GM21515 (cell line): ENCODE measurements around the gene LMO1.

Source experiments
- ATAC-seq: cut with Tn5 transposase; IDR thresholded peaks from one replicate; pipeline ENCODE4 v1.9.1; 2021; ENCODE audit not compliant: unreplicated experiment

Gene LMO1

GRCh38 chr11:8263769-8264410, at the start of gene LMO1:
TSS of gene LMO1 (minus strand) at chr11:8263878. CDS start at chr11:8263362, 516 bp downstream.
- ATAC-seq: no peak

GRCh38 chr11:8312986-8313385, 49.3 kb upstream of the LMO1 start:
- no peak for ATAC-seq

- no peak for ATAC-seq
Measured at GRCh38 chr11:8311366-8311765, 47.7 kb upstream of the LMO1 start.

- no peak for ATAC-seq
Measured at GRCh38 chr11:8310743-8311298, 47.1 kb upstream of the LMO1 start.

- no peak for ATAC-seq
Measured at GRCh38 chr11:8309862-8310261, 46.2 kb upstream of the LMO1 start.

- ATAC-seq: no peak
Measured at GRCh38 chr11:8309311-8309710, 45.6 kb upstream of the LMO1 start.

GRCh38 chr11:8307601-8308000, 43.9 kb upstream of the LMO1 start:
- ATAC-seq: no peak

GRCh38 chr11:8301622-8302021, 37.9 kb upstream of the LMO1 start:
- ATAC-seq: no peak

GRCh38 chr11:8298801-8299786, 35.4 kb upstream of the LMO1 start:
- no peak for ATAC-seq

GRCh38 chr11:8297781-8298440, 34.2 kb upstream of the LMO1 start:
- ATAC-seq: no peak

GRCh38 chr11:8296872-8297271, 33.2 kb upstream of the LMO1 start:
- ATAC-seq: no peak

- no peak for ATAC-seq
Measured at GRCh38 chr11:8296038-8296649, 32.5 kb upstream of the LMO1 start.

GRCh38 chr11:8294251-8294935, 30.7 kb upstream of the LMO1 start:
- no peak for ATAC-seq

- ATAC-seq: no peak
Measured at GRCh38 chr11:8293171-8293570, 29.5 kb upstream of the LMO1 start.

GRCh38 chr11:8292351-8292750, 28.7 kb upstream of the LMO1 start:
- ATAC-seq: no peak

GRCh38 chr11:8291421-8292350, 28.0 kb upstream of the LMO1 start:
- no peak for ATAC-seq

GRCh38 chr11:8290081-8290810, 26.6 kb upstream of the LMO1 start:
- ATAC-seq: no peak

GRCh38 chr11:8289492-8289918, 25.8 kb upstream of the LMO1 start:
- no peak for ATAC-seq
